ENCODE data around the gene STARD10. TPM values are rescaled to one million over a fixed set of nuclear protein-coding genes. Genes with fewer than 3 reads are reported as not detected.

The STARD10 gene
- polyA plus RNA-seq, 1 donor from 2014 or later = 33.4 TPM

GRCh38 chr11:72746821-72747220 is 47.0 kb downstream of the STARD10 start:
- peak overlapping the region in 2 of 4 donors; percentile 10 to 57 for H3K4me3 Mint-ChIP-seq
- H3K27me3 Mint-ChIP-seq = no peaks in the 10 kb centered on the region
- peaks cover 27 to 57% (median 49%) of the 10 kb centered on the region in 3 donors for H3K4me1 Mint-ChIP-seq
- peaks cover 2% of the 10 kb centered on the region for H3K36me3 Mint-ChIP-seq
- no peaks in the 10 kb centered on the region for H3K9me3 Mint-ChIP-seq
- H3K27ac Mint-ChIP-seq = peak overlapping the region in 2 of 3 donors; percentile 39 to 94

- Mint-ChIP-seq H3K4me1 (peaks cover 24 to 61% (median 53%) of the 10 kb centered on the region in 3 donors), H3K4me3 (no peak overlapping the region), H3K27ac (peak overlapping the region; percentile 7 to 73 (median 59)), H3K36me3 (peaks cover 2% of the 10 kb centered on the region), H3K27me3 (no peaks in the 10 kb centered on the region), H3K9me3 (no peaks in the 10 kb centered on the region)
Measured at GRCh38 chr11:72745925-72746550, 47.8 kb downstream of the STARD10 start.

- H3K4me1 Mint-ChIP-seq = peaks cover 22 to 61% (median 54%) of the 10 kb centered on the region in 3 donors
- no peaks in the 10 kb centered on the region for H3K9me3 Mint-ChIP-seq
- peak overlapping the region in 2 of 3 donors; percentile 7 to 73 for H3K27ac Mint-ChIP-seq
- no peaks in the 10 kb centered on the region for H3K27me3 Mint-ChIP-seq
- no peak overlapping the region for H3K4me3 Mint-ChIP-seq
- peaks cover 2% of the 10 kb centered on the region for H3K36me3 Mint-ChIP-seq
Measured at GRCh38 chr11:72745511-72745910, 48.3 kb downstream of the STARD10 start.

DNA sequence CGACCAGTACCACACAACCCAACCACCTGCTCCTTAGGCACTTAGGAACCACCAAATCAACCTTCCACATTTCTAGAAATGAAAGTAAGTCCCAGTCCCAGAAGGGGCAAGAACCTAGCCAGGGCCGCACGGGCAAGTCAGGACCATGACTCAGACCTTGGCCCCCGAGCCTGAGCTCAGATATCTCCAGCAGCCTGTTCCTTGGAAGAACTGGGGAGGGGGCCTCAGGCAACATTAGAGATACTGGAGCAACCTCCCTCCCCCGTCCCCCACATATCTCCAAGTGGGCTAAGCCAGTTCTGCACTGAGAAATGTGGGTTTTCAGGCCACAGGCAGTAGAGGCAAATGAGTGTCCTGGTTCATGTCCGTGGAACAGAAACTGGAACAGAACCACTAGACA is 49.4 kb downstream of the STARD10 start:
- no peaks in the 10 kb centered on the region for H3K9me3 Mint-ChIP-seq
- peaks cover 25 to 69% (median 62%) of the 10 kb centered on the region in 3 donors for H3K4me1 Mint-ChIP-seq
- peak overlapping the region; percentile 76 to 99 (median 98) for H3K27ac Mint-ChIP-seq
- peak overlapping the region; percentile 56 to 84 (median 68) for H3K4me3 Mint-ChIP-seq
- H3K27me3 Mint-ChIP-seq = no peaks in the 10 kb centered on the region
- H3K36me3 Mint-ChIP-seq = peaks cover 2% of the 10 kb centered on the region

- Mint-ChIP-seq H3K27me3 (no peaks in the 10 kb centered on the region), H3K4me1 (peaks cover 18 to 69% (median 62%) of the 10 kb centered on the region in 3 donors), H3K27ac (peak overlapping the region; percentile 94 to 99 (median 98)), H3K36me3 (peaks cover 2% of the 10 kb centered on the region), H3K9me3 (no peaks in the 10 kb centered on the region), H3K4me3 (peak overlapping the region; percentile 56 to 84 (median 68))
Measured at GRCh38 chr11:72743321-72744221, 50.3 kb downstream of the STARD10 start.

- H3K27me3 Mint-ChIP-seq = no peaks in the 10 kb centered on the region
- H3K4me1 Mint-ChIP-seq = peaks cover 23 to 71% (median 65%) of the 10 kb centered on the region in 3 donors
- peak overlapping the region; percentile 94 to 99 (median 98) for H3K27ac Mint-ChIP-seq
- H3K9me3 Mint-ChIP-seq = no peaks in the 10 kb centered on the region
- H3K4me3 Mint-ChIP-seq = peak overlapping the region; percentile 28 to 83 (median 64)
- peaks cover 5% of the 10 kb centered on the region for H3K36me3 Mint-ChIP-seq
Measured at GRCh38 chr11:72742513-72743320, 51.1 kb downstream of the STARD10 start.

DNA sequence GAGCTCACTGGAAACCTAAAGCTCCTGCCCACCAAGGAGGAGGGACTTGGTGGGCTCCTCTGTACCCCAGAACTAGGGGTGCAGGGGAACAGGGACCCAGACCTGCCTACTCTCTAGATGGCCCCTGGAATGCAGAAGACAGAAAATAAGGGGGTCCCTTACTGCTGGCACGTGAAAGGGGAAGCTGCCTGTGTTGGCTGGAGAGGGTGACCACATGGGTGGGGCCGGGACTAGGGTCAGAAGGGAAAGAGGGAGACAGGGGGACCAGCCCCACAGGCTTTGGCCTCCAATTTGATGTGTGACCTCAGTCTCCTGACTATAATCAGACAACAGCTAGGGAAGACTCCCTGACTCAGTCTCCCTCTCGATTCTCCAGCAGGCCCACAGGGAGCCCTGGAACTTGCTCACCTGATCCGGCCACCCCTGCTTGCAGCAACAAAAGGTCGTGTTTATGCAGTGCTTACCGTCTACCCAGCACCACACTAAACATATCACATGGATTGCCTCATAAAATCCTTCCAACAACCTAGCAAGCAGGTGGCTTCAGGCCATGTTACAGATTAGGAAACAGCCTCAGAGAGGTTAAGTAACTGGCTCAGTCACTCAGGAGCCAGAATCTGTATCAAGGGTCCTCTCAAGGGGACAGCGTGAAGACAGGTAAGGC is 51.9 kb downstream of the STARD10 start:
- Mint-ChIP-seq H3K27ac (peak overlapping the region; percentile 94 to 99 (median 98)), H3K4me1 (peaks cover 28 to 76% (median 70%) of the 10 kb centered on the region in 3 donors), H3K27me3 (no peaks in the 10 kb centered on the region), H3K9me3 (no peaks in the 10 kb centered on the region), H3K4me3 (peak overlapping the region; percentile 16 to 92 (median 80)), H3K36me3 (peaks cover 5% of the 10 kb centered on the region)

- Mint-ChIP-seq H3K4me1 (peaks cover 34 to 78% (median 75%) of the 10 kb centered on the region in 3 donors), H3K36me3 (peaks cover 7% of the 10 kb centered on the region), H3K9me3 (no peaks in the 10 kb centered on the region), H3K4me3 (peak overlapping the region; percentile 2 to 92 (median 82)), H3K27ac (peak overlapping the region; percentile 94 to 99 (median 98)), H3K27me3 (no peaks in the 10 kb centered on the region)
Measured at GRCh38 chr11:72741429-72741833, 52.4 kb downstream of the STARD10 start.

DNA sequence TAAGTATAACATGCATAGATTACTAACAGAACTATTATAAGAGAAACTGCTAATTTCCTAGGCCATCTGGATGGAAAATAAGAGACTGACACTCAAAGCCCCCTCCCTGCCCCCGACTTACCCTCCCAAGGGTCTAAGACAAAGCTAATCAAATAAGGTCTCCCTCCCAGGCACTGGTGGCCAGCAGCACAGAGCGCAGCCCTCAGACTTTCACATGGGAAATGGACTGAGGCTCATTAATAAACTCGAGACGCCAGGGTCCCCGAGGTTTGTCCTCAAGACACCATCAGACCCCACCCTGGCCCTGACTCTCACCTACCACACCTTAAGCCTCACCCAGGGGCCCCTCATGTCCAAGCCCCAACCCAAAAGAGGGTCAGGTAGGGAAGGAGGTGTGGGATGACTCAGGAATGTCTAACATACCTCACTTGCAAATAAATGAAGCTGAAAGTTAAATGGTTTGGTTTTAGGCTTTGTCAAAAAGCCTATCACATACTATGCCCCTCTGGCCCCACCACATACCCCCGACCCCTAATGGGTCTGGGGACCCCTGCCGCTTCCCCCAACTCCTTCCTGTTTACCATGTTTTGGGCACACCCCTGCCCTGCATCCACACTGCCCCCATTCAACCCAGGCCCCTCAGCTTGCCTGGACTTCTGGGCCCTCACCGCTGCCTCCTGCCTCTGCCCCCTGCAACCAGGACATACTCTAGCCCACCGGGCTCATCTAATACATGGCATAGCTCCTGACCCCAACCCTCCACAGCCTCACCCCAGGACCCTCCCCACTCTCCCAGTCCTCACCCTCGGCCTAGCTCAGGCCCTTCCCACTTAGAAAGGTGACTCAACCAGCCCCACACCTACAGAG is 53.1 kb downstream of the STARD10 start:
- Mint-ChIP-seq H3K36me3 (peaks cover 7% of the 10 kb centered on the region), H3K9me3 (no peaks in the 10 kb centered on the region), H3K4me1 (peaks cover 35 to 81% (median 78%) of the 10 kb centered on the region in 3 donors), H3K27me3 (no peaks in the 10 kb centered on the region), H3K4me3 (peak overlapping the region; percentile 76 to 92 (median 86)), H3K27ac (peak overlapping the region; percentile 94 to 99 (median 98))

- H3K4me3 Mint-ChIP-seq = peak overlapping the region; percentile 83 to 93 (median 90)
- H3K36me3 Mint-ChIP-seq = peaks cover 7% of the 10 kb centered on the region
- no peaks in the 10 kb centered on the region for H3K9me3 Mint-ChIP-seq
- peaks cover 35 to 86% (median 75%) of the 10 kb centered on the region in 3 donors for H3K4me1 Mint-ChIP-seq
- H3K27ac Mint-ChIP-seq = peak overlapping the region; percentile 94 to 99 (median 98)
- H3K27me3 Mint-ChIP-seq = no peaks in the 10 kb centered on the region
Measured at GRCh38 chr11:72740060-72740424, 53.8 kb downstream of the STARD10 start.

GRCh38 chr11:72739240-72740059 is 54.4 kb downstream of the STARD10 start:
- Mint-ChIP-seq H3K4me3 (peak overlapping the region; percentile 83 to 93 (median 90)), H3K27me3 (no peaks in the 10 kb centered on the region), H3K36me3 (peaks cover 7% of the 10 kb centered on the region), H3K27ac (peak overlapping the region; percentile 94 to 99 (median 98)), H3K9me3 (no peaks in the 10 kb centered on the region), H3K4me1 (peaks cover 35 to 83% (median 72%) of the 10 kb centered on the region in 3 donors)

DNA sequence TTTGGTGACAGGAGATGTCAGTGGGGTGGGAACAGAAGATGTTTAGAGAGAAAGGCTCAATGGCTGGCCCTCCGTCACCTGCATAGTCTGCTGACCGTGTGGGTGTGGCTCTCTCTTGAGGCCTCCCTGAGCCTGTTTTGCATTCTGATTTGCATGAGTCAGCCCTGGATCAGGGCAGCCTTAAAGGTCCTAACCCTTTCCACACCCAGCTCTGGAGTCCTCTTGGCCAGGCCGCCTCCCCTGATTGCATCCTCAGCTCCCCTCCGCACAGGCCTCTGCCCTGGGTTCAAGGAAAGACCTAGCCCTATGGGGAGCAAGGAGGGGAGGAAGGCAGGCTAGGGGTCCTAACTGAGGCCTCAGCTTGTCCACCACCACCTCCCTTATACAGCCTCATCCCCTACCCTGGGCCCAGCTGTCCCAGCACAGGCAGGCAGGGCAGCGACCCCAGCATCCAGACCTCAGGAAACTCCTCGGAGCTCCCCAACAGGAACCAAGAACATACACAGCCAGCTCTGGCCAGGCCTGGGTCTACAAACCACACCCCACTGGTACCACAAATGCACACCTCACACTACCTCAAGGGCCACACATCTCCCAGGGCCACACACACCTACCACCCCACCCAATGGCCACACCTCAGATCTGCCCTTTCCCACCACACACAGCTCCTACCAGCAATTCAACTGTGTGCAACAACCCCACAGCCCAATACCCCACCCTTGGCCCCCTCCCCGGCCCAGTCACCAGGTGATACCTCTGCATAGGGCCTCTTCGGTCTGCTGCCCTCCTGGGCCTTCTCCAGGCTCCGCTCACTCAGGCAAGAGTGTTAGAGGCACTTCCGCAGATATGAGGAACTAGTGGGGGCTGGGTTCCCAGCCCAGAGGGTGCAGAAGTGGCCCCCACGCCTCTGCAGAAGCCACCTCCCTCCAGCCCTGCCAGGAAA is 55.4 kb downstream of the STARD10 start:
- Mint-ChIP-seq H3K36me3 (peaks cover 4% of the 10 kb centered on the region), H3K4me3 (peak overlapping the region; percentile 83 to 93 (median 90)), H3K27ac (peak overlapping the region; percentile 94 to 99 (median 98)), H3K27me3 (no peaks in the 10 kb centered on the region), H3K4me1 (peaks cover 29 to 77% (median 63%) of the 10 kb centered on the region in 3 donors), H3K9me3 (no peaks in the 10 kb centered on the region)

All from IgD-negative memory B cell (primary cell).